Upper lobe of right lung (tissue), 1 donor: Measurements from ENCODE around the gene NKPD1. TPM values are rescaled to one million over a fixed set of nuclear protein-coding genes. Genes with fewer than 3 reads are reported as not detected.

Source experiments
- ATAC-seq: fragments of 200-7000 bp; cut with Tn5 transposase; one replicate; pipeline ENCODE4 v1.9.1; 2020; ENCODE audit warnings: mild to moderate bottlenecking, moderate library complexity
- DNase-seq: peaks from one replicate; pipeline ENCODE4 v3.0.0-alpha.2; 2020
- H3K27ac ChIP-seq: fragments of 200-600 bp; one replicate; pipeline ENCODE4 v1.8.0; 2022
- H3K27me3 ChIP-seq: fragments of 200-600 bp; one replicate; pipeline ENCODE4 v1.8.0; 2022; ENCODE audit warnings: mild to moderate bottlenecking
- H3K36me3 ChIP-seq: fragments of 200-600 bp; one replicate; pipeline ENCODE4 v1.8.0; 2022
- H3K4me1 ChIP-seq: fragments of 200-600 bp; one replicate; pipeline ENCODE4 v1.8.0; 2022
- H3K4me3 ChIP-seq: fragments of 200-600 bp; one replicate; pipeline ENCODE4 v1.8.0; 2022; ENCODE audit warnings: mild to moderate bottlenecking
- H3K9me3 ChIP-seq: fragments of 200-600 bp; one replicate; pipeline ENCODE4 v1.8.0; 2022
- CTCF ChIP-seq: fragments of 200-600 bp; IDR thresholded peaks from one replicate; pipeline ENCODE4 v1.8.0; 2022; ENCODE audit warnings: antibody characterized with exemption
- intact Hi-C: fragments of 100-400 bp; cut with DNase I; formaldehyde crosslinking; loops from one replicate; pipeline ENCODE4 v1.11.0; 2022
- total RNA-seq: library from RNA; stranded (reverse); fragmentation: NEBNext Ultra II Directional; extraction: Animal tissue kit (Norgen Biotek cat#: 25700); gene quantifications from one replicate; pipeline ENCODE4 v1.2.1, GENCODE V29; 2021
- donor health status: DM: no; HTN: yes; CAD: no; lungs with severe emphysema.

The NKPD1 gene
- total RNA-seq, 1 donor from 2014 or later, result not detected

DNA sequence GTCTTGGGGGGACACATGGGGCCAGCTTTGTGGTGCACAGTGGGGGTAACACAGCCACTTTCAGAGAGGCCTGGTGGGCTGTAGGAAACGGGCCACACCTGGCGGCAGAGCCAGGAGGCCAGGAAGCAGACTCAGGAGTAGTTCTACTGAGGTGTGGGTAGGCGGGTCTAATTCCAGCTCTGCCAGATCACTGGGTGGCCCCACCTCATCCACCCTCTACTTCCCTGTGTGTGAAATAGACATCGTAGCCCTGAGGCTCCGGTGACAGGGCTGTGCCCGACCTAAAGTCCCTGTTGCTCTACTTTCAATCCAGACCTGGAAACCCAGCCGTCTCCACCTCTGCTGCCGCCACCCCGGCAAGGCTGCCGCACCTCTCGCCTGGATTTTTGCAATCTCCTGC, 4.0 kb downstream of the NKPD1 start:
- intact Hi-C loops, result no loop called here
- TF ChIP-seq CTCF, result no peak
- Histone ChIP-seq H3K4me1 (peaks cover 24% of the 10 kb centered on the region), H3K36me3 (no peaks in the 10 kb centered on the region), H3K4me3 (no peak overlapping the region), H3K9me3 (no peaks in the 10 kb centered on the region), H3K27me3 (peaks cover 56% of the 10 kb centered on the region), H3K27ac (no peak overlapping the region)
- ATAC-seq, result no peak
- DNase-seq, result no peak

- DNase-seq (no peak), ATAC-seq (no peak)
- no peak for TF ChIP-seq CTCF
Measured at GRCh38 chr19:45156011-45156630, 4.7 kb downstream of the NKPD1 start.

GRCh38 chr19:45154064-45154827, 6.5 kb downstream of the NKPD1 start:
- Histone ChIP-seq H3K4me1 (peaks cover 24% of the 10 kb centered on the region), H3K27me3 (peaks cover 47% of the 10 kb centered on the region), H3K4me3 (peak overlapping the region; percentile 28), H3K36me3 (no peaks in the 10 kb centered on the region), H3K27ac (no peak overlapping the region), H3K9me3 (no peaks in the 10 kb centered on the region)
- intact Hi-C loops, result no loop called here
- no peak for TF ChIP-seq CTCF
- DNase-seq (no peak), ATAC-seq (peak; percentile 21)

More at GRCh38 chr19:45156011-45156630, 4.7 kb downstream of the NKPD1 start:
- Histone ChIP-seq H3K27me3 (peaks cover 61% of the 10 kb centered on the region), H3K9me3 (no peaks in the 10 kb centered on the region), H3K36me3 (no peaks in the 10 kb centered on the region), H3K4me1 (peaks cover 24% of the 10 kb centered on the region), H3K4me3 (no peak overlapping the region), H3K27ac (no peak overlapping the region)
- intact Hi-C loops, result no loop called here

DNA sequence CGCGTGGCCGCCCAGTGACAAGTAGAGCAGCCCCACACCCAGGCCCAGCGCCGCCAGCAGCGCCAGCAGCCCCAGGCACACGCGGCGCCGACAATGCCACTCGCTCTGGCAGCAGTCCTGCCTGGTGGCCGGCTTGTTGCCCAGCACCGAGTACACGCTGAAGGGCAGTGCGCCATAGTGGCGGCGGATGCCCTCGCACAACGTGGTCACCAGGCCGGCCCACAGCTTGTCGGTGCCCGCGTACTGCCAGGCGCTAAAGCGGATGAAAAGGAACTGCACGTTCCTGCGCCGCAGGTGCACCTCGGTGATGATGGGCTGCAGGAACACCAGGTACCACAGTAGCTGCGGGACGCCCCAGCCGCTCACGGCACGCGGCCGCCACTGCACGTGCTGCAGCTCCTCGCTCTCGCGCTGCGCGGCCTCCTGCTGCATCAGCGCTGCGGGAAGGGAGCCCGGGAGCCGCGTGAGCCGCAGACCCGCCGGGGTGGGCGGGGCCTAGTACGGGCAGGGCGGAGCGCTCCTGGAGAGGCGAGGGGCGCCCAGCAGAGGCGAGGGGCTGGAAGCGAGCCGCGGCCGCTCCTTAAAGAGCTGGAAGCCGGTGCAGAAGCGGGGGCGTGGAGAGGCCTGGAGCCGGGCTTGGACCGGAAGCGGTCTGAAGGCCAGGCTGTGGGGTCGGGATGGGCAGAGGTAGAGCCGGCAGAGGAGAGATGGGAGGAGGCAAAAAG, 7.3 kb downstream of the NKPD1 start:
- peaks cover 42% of the 10 kb centered on the region for H3K27me3 ChIP-seq
- no peaks in the 10 kb centered on the region for H3K36me3 ChIP-seq
- DNase-seq (no peak), ATAC-seq (peak; percentile 20)
- TF ChIP-seq CTCF, result no peak
- H3K4me1 ChIP-seq, result peaks cover 24% of the 10 kb centered on the region
- H3K9me3 ChIP-seq, result no peaks in the 10 kb centered on the region
- intact Hi-C loops, result no loop called here
- peak overlapping the region; percentile 28 for H3K4me3 ChIP-seq
- H3K27ac ChIP-seq, result no peak overlapping the region

- peak; percentile 77 for DNase-seq
- peak; percentile 8 for TF ChIP-seq CTCF
- intact Hi-C loops, result no loop called here
- Histone ChIP-seq H3K4me1 (peaks cover 24% of the 10 kb centered on the region), H3K4me3 (peak overlapping the region; percentile 28), H3K9me3 (no peaks in the 10 kb centered on the region), H3K36me3 (no peaks in the 10 kb centered on the region), H3K27me3 (peaks cover 37% of the 10 kb centered on the region), H3K27ac (no peak overlapping the region)
- peak; percentile 55 for ATAC-seq
Measured at GRCh38 chr19:45152504-45153338, 8.1 kb downstream of the NKPD1 start.
